ENCODE results near the gene SECISBP2L. TPM values are rescaled to one million over a fixed set of nuclear protein-coding genes. Genes with fewer than 3 reads are reported as not detected.

Gene SECISBP2L
- total RNA-seq, 1 donor from 2014 or later, result 599 TPM

DNA sequence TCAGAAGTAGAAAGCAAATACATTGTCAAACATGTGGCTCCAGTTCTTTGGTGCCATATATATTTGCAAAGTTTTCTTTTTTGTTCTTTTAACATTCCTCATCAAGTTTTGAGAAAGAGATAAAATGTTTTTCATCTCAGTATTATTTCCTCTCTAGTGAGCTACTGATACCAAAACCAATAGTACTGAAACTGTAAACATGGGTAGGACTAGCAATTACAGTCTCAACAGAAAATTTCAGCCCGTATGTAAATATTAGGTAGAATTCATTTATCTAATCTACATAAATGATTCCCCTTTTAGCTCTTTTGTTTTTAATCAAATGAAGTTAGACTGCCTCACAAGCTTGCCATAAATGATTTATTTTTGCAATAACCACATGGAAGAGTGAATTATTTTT is 21.4 kb downstream of the SECISBP2L start:
- intact Hi-C loops (cut with DNase I), result no loop called here
- DNase-seq (ENCODE audit: low spot score) (no peak), ATAC-seq (no peak)

DNA sequence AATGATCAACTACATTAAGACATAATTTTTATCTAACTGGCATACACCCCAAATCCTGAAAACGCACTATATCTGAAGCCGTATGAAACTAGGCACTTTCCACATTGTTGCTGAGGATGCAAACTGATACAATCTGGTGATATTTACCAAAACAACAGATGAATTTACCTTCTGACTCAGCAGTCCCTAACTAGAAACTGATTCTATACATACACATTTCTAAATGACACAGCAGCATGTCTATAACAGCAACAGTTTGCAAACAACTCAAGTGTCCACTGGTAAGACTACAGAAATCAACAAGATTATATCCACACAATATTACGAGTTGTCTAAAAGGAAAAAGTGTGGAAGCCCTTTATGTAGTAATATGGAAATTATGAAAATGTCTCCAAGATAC is 22.9 kb downstream of the SECISBP2L start:
- intact Hi-C loops (cut with DNase I), result no loop called here
- ATAC-seq, result no peak
- no peak for DNase-seq (ENCODE audit: low spot score)

- DNase-seq (ENCODE audit: low spot score) (no peak), ATAC-seq (no peak)
- intact Hi-C loops (cut with DNase I), result no loop called here
These were observed 30.4 kb downstream of the SECISBP2L start for GRCh38 chr15:49015896-49016295.

- DNase-seq (ENCODE audit: low spot score) (no peak), ATAC-seq (no peak)
- intact Hi-C loops (cut with DNase I), result no loop called here
These were observed 46.9 kb downstream of the SECISBP2L start for GRCh38 chr15:48999314-48999713.

- DNase-seq (ENCODE audit: low spot score), result no peak
- ATAC-seq, result no peak
- intact Hi-C loops (cut with DNase I), result no loop called here
These were observed 50.0 kb downstream of the SECISBP2L start for GRCh38 chr15:48996276-48996675.

DNA sequence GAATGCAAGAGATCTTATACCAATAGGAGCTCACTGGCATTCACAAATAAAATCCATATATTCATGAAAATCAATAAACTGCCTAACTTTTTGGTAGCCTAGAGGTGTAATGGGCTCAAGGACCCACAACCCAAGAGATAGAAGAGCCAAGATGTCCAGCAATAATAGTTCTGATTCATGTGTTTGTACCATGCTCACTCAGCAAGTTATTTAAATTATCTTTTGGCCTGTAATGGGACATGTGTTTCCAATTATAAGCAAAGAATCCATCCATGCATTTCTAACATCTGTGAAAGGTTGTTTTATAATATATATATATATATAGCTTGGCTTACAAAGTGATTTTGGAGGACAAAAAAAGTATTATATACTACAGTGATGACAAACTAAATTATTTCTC is 52.9 kb downstream of the SECISBP2L start:
- intact Hi-C loops (cut with DNase I), result no loop called here
- ATAC-seq (no peak), DNase-seq (ENCODE audit: low spot score) (no peak)

DNA sequence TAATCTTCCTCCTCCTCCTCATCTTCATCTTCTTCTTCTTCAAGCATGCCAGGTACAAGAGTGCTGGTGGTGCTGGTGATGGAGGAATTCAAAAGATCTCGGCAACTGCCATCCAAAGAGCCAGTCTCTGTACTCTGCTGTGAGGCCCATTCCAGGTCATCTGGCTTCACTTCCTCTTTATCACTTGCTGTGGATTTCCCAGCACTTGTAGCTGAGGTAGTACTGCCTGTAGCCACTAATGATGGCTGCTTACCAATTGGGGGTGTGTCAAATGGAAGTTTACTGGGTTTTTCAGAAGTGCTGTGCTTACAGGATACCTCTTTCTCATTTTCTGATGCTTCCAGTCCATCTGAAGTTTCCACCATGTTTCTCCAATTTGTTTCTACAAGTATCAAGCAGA is 53.7 kb downstream of the SECISBP2L start:
- no peak for DNase-seq (ENCODE audit: low spot score)
- intact Hi-C loops (cut with DNase I), result no loop called here
- no peak for ATAC-seq

GRCh38 chr15:48992096-48992495 is 54.1 kb downstream of the SECISBP2L start:
- DNase-seq (ENCODE audit: low spot score), result no peak
- intact Hi-C loops (cut with DNase I), result no loop called here
- no peak for ATAC-seq

GRCh38 chr15:48989170-48989569 is 57.1 kb downstream of the SECISBP2L start:
- intact Hi-C loops (cut with DNase I), result no loop called here

GRCh38 chr15:48987142-48987541 is 59.1 kb downstream of the SECISBP2L start:
- ATAC-seq, result no peak
- intact Hi-C loops (cut with DNase I), result no loop called here
- DNase-seq (ENCODE audit: low spot score), result no peak

More at GRCh38 chr15:48989170-48989569, 57.1 kb downstream of the SECISBP2L start:
- ATAC-seq (no peak), DNase-seq (ENCODE audit: low spot score) (no peak)

- ATAC-seq (no peak), DNase-seq (ENCODE audit: low spot score) (no peak)
- intact Hi-C loops (cut with DNase I), result no loop called here
These were observed 60.0 kb downstream of the SECISBP2L start for GRCh38 chr15:48986240-48986639.

- DNase-seq (ENCODE audit: low spot score) (no peak), ATAC-seq (no peak)
- intact Hi-C loops (cut with DNase I), result no loop called here
These were observed 60.7 kb downstream of the SECISBP2L start for GRCh38 chr15:48985516-48985915.

DNA sequence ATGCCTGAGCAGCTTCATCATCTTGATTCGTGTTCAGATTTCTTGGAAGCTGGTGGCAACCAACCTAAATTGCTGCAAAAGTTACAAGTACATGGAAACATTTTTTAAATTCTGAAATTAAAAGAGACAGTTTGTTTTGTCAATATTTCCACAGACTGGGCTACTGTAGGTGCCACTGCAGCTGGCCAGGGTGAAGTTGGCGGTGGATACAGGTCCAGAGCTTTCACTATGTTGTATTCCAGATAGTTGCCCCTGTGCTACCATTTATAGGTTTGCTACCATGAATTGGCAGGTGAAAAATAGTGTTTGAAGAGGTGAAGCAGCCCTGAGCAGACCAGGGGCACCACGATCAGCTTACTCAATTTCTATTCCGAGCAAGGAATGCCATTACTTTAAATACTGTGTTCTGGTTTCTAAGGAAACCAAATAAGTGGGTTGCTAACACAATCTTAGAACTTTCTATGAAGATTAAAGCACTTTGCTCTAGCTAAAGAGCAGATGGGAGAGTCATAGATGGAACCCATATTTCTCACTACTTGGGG is 61.4 kb downstream of the SECISBP2L start:
- intact Hi-C loops (cut with DNase I), result no loop called here
- ATAC-seq (no peak), DNase-seq (ENCODE audit: low spot score) (no peak)

DNA sequence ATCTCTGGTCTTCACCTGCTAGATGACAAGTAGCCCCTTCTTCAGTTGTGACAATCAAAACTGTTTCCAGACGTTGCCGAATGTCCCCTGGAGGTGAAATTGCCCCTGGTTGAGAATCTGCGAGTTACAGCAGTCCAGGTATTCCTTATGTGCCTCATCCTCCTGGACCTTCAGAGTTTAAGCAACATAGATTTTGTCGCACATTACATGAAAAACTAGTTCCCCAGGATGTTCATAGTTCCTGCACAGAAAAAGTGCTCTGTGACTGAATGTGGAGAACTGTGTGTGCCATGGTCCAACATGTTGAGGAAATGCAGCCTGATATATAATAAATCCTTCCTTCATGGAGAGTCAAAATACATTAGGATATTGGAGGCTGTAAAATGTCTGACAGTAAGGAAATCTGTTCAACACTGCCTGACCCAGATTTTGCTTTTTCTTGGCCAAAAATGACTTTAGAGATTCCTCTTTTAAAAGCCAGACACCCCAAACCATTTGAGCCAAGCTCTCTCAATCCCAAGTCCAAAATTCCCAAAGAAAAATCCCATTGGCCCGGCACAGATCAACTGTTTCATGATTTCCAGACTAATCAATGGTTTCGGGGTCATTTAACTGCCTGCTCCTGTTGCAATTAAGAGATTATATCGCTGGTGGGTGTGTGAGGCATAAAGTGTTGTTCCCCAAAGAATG is 62.1 kb downstream of the SECISBP2L start:
- no peak for DNase-seq (ENCODE audit: low spot score)
- no peak for ATAC-seq
- intact Hi-C loops (cut with DNase I), result no loop called here

DNA sequence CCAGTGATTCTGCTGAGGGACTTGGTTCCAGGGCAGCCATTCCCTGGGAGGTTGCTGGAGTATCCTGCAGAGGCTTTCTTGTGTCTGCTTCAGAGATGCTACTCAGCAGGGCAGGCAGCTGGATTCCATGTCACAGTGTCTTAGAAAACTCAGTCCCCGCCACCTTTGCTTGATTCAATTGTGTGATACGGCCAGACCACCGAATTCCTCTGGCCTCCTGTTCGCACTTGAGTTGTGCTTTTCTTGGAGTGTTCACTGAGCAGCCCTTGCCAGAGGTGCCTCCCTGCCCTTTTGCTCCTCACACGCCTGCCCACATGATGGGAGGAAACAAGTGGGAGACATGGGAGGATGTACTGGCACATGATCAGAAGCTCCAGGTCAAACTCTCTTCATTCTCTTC is 62.9 kb downstream of the SECISBP2L start:
- ATAC-seq (peak; percentile 46), DNase-seq (ENCODE audit: low spot score) (no peak)
- intact Hi-C loops (cut with DNase I), result no loop called here

GRCh38 chr15:48981941-48982340 is 64.3 kb downstream of the SECISBP2L start:
- intact Hi-C loops (cut with DNase I), result no loop called here
- no peak for DNase-seq (ENCODE audit: low spot score)
- ATAC-seq, result peak; percentile 81

DNA sequence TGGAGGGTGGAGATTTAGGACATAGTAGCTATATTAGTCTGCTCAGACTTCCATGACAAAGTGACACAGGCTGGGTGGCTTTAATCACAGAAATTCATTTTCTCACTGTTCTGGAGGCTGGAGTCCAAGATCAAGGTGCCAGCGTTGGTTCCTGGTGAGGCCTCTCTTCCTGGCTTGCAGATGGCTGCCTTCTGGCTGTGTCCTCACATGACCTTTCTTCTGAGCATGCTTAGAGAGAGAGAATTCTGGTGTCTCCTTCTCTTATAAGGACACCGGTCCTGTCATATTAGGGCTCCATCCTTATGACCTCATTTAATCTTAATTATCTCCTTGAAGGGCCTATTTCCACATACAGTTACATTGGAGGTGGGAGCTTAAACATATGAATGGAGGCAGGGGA is 67.6 kb downstream of the SECISBP2L start:
- intact Hi-C loops (cut with DNase I), result no loop called here

DNA sequence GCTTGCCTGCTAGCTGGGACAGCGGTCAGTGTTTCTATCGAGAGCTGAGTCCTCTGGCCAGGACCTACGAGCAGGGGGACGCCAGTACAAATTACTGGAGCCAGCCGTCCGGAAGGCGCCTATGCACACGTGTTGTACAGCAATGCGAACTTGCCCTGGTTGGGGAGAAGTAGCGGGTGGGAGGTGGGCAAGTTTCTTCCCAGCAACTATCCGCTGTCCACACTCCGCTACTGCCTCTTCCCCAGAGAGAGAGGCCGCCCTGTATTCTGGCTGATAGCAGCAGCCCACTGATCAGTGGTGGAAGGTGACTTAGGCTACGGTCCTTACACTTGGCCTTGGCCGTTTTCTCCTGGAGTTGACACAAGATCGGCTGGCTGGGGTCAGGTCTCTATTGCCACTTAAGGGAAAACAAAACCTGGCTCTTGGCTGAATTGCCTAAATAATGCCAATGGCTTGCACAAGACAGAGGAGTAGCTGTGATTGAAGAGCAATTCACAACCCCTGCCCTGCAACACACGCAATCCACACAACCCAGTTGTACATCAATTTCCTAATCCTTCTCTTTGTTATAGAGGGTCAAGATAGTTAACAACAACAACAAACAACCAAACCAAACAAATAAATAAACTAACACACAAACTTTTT is 69.7 kb downstream of the SECISBP2L start:
- DNase-seq (ENCODE audit: low spot score), result no peak
- intact Hi-C loops (cut with DNase I), result no loop called here
- peak; percentile 28 for ATAC-seq

More for the DNA sequence above, 67.6 kb downstream of the SECISBP2L start:
- ATAC-seq, result no peak
- no peak for DNase-seq (ENCODE audit: low spot score)

GRCh38 chr15:48975472-48976419 is 70.5 kb downstream of the SECISBP2L start:
- ATAC-seq (peak; percentile 92), DNase-seq (ENCODE audit: low spot score) (peak; percentile 89)
- intact Hi-C loops (cut with DNase I), result no loop called here
